PC-3 (cell line): ENCODE results near the gene TNS3. TPM values are rescaled to one million over a fixed set of nuclear protein-coding genes. Genes with fewer than 3 reads are reported as not detected.
A peak's percentile ranks its signal among the peaks of the same experiment; 100 is the strongest.

ENCODE experiments used
- ATAC-seq: fragments of 200-7000 bp; cut with Tn5 transposase; 2 replicates; pipeline ENCODE4 v1.9.1; 2020; ENCODE audit warnings: mild to moderate bottlenecking, moderate library complexity
- BruUV-seq: library from RNA; stranded (reverse); fragments of 400-500 nt; replicated peaks from 2 replicates; lab custom pipeline; 2021; lab: Mats Ljungman, UMichigan
- CTCF ChIA-PET: fragments of 300-600 bp; sonication (Branson Sonifier 250); formaldehyde crosslinking; loops from one replicate; lab custom pipeline; 2022; ENCODE audit warnings: antibody characterized with exemption; lab: Charles Lee
- POLR2A ChIA-PET: fragments of 300-600 bp; sonication (Branson Sonifier 250); formaldehyde crosslinking; loops from one replicate; lab custom pipeline; 2022; ENCODE audit warnings: antibody characterized with exemption; ENCODE audit not compliant: unreplicated experiment; lab: Charles Lee
- DNase-seq: peaks from one replicate; pipeline ENCODE4 v3.0.0-alpha.2; 2015
- H2AFZ ChIP-seq: fragments of 300-600 bp; sonication (generic); 2 replicates; pipeline ENCODE4 v1.6.0; 2016; ENCODE audit warnings: antibody characterized with exemption, low read length
- H3F3A ChIP-seq: fragments of 300-600 bp; sonication (generic); one replicate; pipeline ENCODE4 v1.6.0; 2017; ENCODE audit warnings: antibody characterized with exemption, low read length, control low read depth, mild to moderate bottlenecking; ENCODE audit not compliant: unreplicated experiment
- H3K27ac ChIP-seq: fragments of 300-600 bp; sonication (generic); 2 replicates; pipeline ENCODE4 v1.5.1; 2016; ENCODE audit warnings: mild to moderate bottlenecking, low read length
- H3K27me3 ChIP-seq: fragments of 300-600 bp; sonication (generic); 2 replicates; pipeline ENCODE4 v1.6.1; 2016; ENCODE audit warnings: low read length, mixed read lengths
- H3K36me3 ChIP-seq: fragments of 300-600 bp; sonication (generic); 2 replicates; pipeline ENCODE4 v1.6.1; 2016; ENCODE audit warnings: low read depth, mixed run types, low read length, mixed read lengths
- H3K4me1 ChIP-seq: fragments of 300-600 bp; sonication (generic); 2 replicates; pipeline ENCODE4 v1.5.1; 2016; ENCODE audit warnings: low read length; ENCODE audit not compliant: insufficient read depth
- H3K4me2 ChIP-seq: fragments of 300-600 bp; sonication (generic); 2 replicates; pipeline ENCODE4 v1.6.0; 2016; ENCODE audit warnings: low read length
- H3K4me3 ChIP-seq: fragments of 300-600 bp; sonication (generic); 2 replicates; pipeline ENCODE4 v1.5.1; 2016; ENCODE audit warnings: mild to moderate bottlenecking, low read length, mixed read lengths
- H3K79me2 ChIP-seq: fragments of 300-600 bp; sonication (generic); 2 replicates; pipeline ENCODE4 v1.6.1; 2017; ENCODE audit warnings: low read length, mixed read lengths
- H3K9ac ChIP-seq: fragments of 300-600 bp; sonication (generic); 2 replicates; pipeline ENCODE4 v1.6.0; 2016; ENCODE audit warnings: mild to moderate bottlenecking, low read length
- H3K9me2 ChIP-seq: fragments of 300-600 bp; sonication (generic); replicated peaks from 2 replicates; pipeline ENCODE4 v1.6.1; 2016; ENCODE audit warnings: mixed run types, low read length, mixed read lengths
- H3K9me3 ChIP-seq: fragments of 300-600 bp; sonication (generic); 2 replicates; pipeline ENCODE4 v1.6.1; 2016; ENCODE audit warnings: low read length, mixed read lengths
- H4K20me1 ChIP-seq: fragments of 300-600 bp; sonication (generic); 2 replicates; pipeline ENCODE4 v1.6.1; 2016; ENCODE audit warnings: low read length, mixed read lengths
- CTCF ChIP-seq: fragments of 300-600 bp; sonication (generic); conservative IDR thresholded peaks from 2 replicates; pipeline ENCODE4 v1.5.1; 2017; ENCODE audit warnings: antibody characterized with exemption, low read depth, mild to moderate bottlenecking, low read length
- EZH2 ChIP-seq: fragments of 300-600 bp; sonication (generic); IDR thresholded peaks from one replicate; pipeline ENCODE4 v1.6.1; 2017; ENCODE audit warnings: antibody characterized with exemption, mild to moderate bottlenecking, low read length; ENCODE audit not compliant: unreplicated experiment
- EZH2phosphoT487 ChIP-seq: fragments of 300-600 bp; sonication (generic); IDR thresholded peaks from 2 replicates; pipeline ENCODE4 v1.6.1; 2018; ENCODE audit warnings: mild to moderate bottlenecking, antibody characterized with exemption, low read length, borderline replicate concordance
- intact Hi-C: fragments of 100-400 bp; cut with micrococcal nuclease; formaldehyde crosslinking; loops from 2 replicates; pipeline ENCODE4 v1.9.0; 2023
- total RNA-seq: library from RNA; depleted of rRNA; stranded (reverse); fragments of >200 nt; gene quantifications from 2 replicates; pipeline ENCODE4 v1.2.3, GENCODE V29; 2014

Gene TNS3
- total RNA-seq, 1 experiment from 2014 or later: 72.3 TPM

GRCh38 chr7:47247132-47247531, 334.8 kb downstream of the TNS3 start:
- BruUV-seq: no TSS peak
- Histone ChIP-seq H3K9me2 (no peaks in the 10 kb centered on the region), H4K20me1 (no peaks in the 10 kb centered on the region), H3K9me3 (no peaks in the 10 kb centered on the region), H3K9ac (no peak overlapping the region), H3F3A (no peaks in the 10 kb centered on the region), H3K79me2 (no peaks in the 10 kb centered on the region), H3K36me3 (no peaks in the 10 kb centered on the region), H3K4me3 (no peak overlapping the region), H3K27me3 (no peaks in the 10 kb centered on the region), H3K27ac (no peak overlapping the region), H3K4me2 (no peak overlapping the region), H2AFZ (no peak overlapping the region), H3K4me1 (no peaks in the 10 kb centered on the region)
- intact Hi-C loops: no loop called here
- POLR2A ChIA-PET: no interaction called here
- TF ChIP-seq EZH2 (no peak), EZH2phosphoT487 (no peak), CTCF (no peak)
- ATAC-seq (no peak), DNase-seq (no peak)
- CTCF ChIA-PET: no interaction called here

- DNase-seq (no peak), ATAC-seq (no peak)
- Histone ChIP-seq H3K4me1 (no peaks in the 10 kb centered on the region), H3K27ac (no peak overlapping the region), H2AFZ (no peak overlapping the region), H3K9me3 (no peaks in the 10 kb centered on the region), H3K27me3 (no peaks in the 10 kb centered on the region), H4K20me1 (no peaks in the 10 kb centered on the region), H3K4me3 (no peak overlapping the region), H3K9ac (no peak overlapping the region), H3K9me2 (no peaks in the 10 kb centered on the region), H3K79me2 (no peaks in the 10 kb centered on the region), H3K4me2 (no peak overlapping the region), H3F3A (no peaks in the 10 kb centered on the region), H3K36me3 (no peaks in the 10 kb centered on the region)
- TF ChIP-seq EZH2phosphoT487 (no peak), EZH2 (no peak), CTCF (no peak)
- no TSS peak for BruUV-seq
- ChIA-PET POLR2A (no interaction called here), CTCF (no interaction called here)
- intact Hi-C loops: no loop called here
Observed at GRCh38 chr7:47244692-47245091, 337.2 kb downstream of the TNS3 start.

GRCh38 chr7:47241112-47242065, 340.5 kb downstream of the TNS3 start:
- Histone ChIP-seq H2AFZ (no peak overlapping the region), H3K27me3 (no peaks in the 10 kb centered on the region), H3K9ac (no peak overlapping the region), H3K9me2 (no peaks in the 10 kb centered on the region), H3K79me2 (no peaks in the 10 kb centered on the region), H3K4me2 (no peak overlapping the region), H3K27ac (no peak overlapping the region), H3K4me1 (no peaks in the 10 kb centered on the region), H3K36me3 (no peaks in the 10 kb centered on the region), H3F3A (no peaks in the 10 kb centered on the region), H3K4me3 (no peak overlapping the region), H4K20me1 (no peaks in the 10 kb centered on the region), H3K9me3 (no peaks in the 10 kb centered on the region)
- intact Hi-C loops: no loop called here
- CTCF ChIA-PET: interaction anchor here (0.6 kb wide), 1 partner anchor 455 kb away, joined by 3 read pairs; no protein-coding TSS in a partner anchor
- POLR2A ChIA-PET: no interaction called here
- no peak for ATAC-seq
- no peak for TF ChIP-seq CTCF
- no peak for TF ChIP-seq EZH2phosphoT487
- TF ChIP-seq EZH2: no peak
- no TSS peak for BruUV-seq
- DNase-seq: peak; percentile 26
